BLaER1 treated with 17β-estradiol and CSF1 and Interleukin-3, amounts not matched to agents 10 nM and 100 nM (cell line): Measurements from ENCODE around the gene PPP4R3A.
"Not testable (repeated sequence)": the region's sequence is repeated elsewhere in the genome, so short reads cannot be mapped to it uniquely, and the experiment has no call there.

ENCODE experiments used
- H3K27ac ChIP-seq, 11 experiments: shearing (Covaris generic); formaldehyde crosslinking; 2 replicates each; pipeline ENCODE4 v1.8.1; 2022
- H3K27me3 ChIP-seq, 11 experiments: shearing (Covaris generic); formaldehyde crosslinking; 2 replicates each; pipeline ENCODE4 v1.8.1; 2022
- H3K36me3 ChIP-seq, 11 experiments: shearing (Covaris generic); formaldehyde crosslinking; 2 replicates each; pipeline ENCODE4 v1.8.1; 2022
- H3K4me1 ChIP-seq, 10 experiments: shearing (Covaris generic); formaldehyde crosslinking; 2 replicates each; pipeline ENCODE4 v1.8.1; 2022
- H3K4me2 ChIP-seq, 11 experiments: shearing (Covaris generic); formaldehyde crosslinking; 2 replicates each; pipeline ENCODE4 v1.8.1; 2022
- H3K4me3 ChIP-seq, 10 experiments: shearing (Covaris generic); formaldehyde crosslinking; 2 replicates each; pipeline ENCODE4 v1.8.1; 2022
- H3K9ac ChIP-seq, 11 experiments: shearing (Covaris generic); formaldehyde crosslinking; 2 replicates each; pipeline ENCODE4 v1.8.1; 2022
- H3K9me3 ChIP-seq, 11 experiments: shearing (Covaris generic); formaldehyde crosslinking; replicated peaks in 1 of 11; 2 replicates each; pipeline ENCODE4 v1.8.1; 2022
- H4K20me1 ChIP-seq, 11 experiments: shearing (Covaris generic); formaldehyde crosslinking; 2 replicates each; pipeline ENCODE4 v1.8.1; 2022
- Cebpa-rat ChIP-seq, 11 experiments: shearing (Covaris generic); IDR thresholded peaks; 2 replicates each; pipeline ENCODE4 v1.8.1; 2022

PPP4R3A gene

GRCh38 chr14:91409928-91410718 lies 100.0 kb downstream of the PPP4R3A start:
- Histone ChIP-seq H3K4me1 (peaks cover 46 to 100% (median 96%) of the 10 kb centered on the region in 10 experiments), H3K9ac (peak overlapping the region in 4 of 11 experiments; percentile 20 to 28 (median 22); a peak in 3 of 22 replicates), H3K4me3 (no peak overlapping the region), H3K4me2 (peak overlapping the region; percentile 46 to 92 (median 79)), H3K9me3 (no peaks in the 10 kb centered on the region), H3K36me3 (peaks cover 14 to 68% (median 43%) of the 10 kb centered on the region in 11 experiments), H3K27me3 (no peaks in the 10 kb centered on the region), H3K27ac (peak overlapping the region in 6 of 11 experiments; percentile 6 to 43 (median 19); a peak in 5 of 22 replicates), H4K20me1 (peaks cover 0 to 92% (median 78%) of the 10 kb centered on the region in 11 experiments; a peak in 19 of 22 replicates)
- TF ChIP-seq Cebpa-rat (IDR thresholded peaks at IDR 0.05): no peak

- peaks cover 0 to 91% (median 81%) of the 10 kb centered on the region in 11 experiments; a peak in 19 of 22 replicates for H4K20me1 ChIP-seq
- H3K9ac ChIP-seq: 0 out of 22 replicates have a peak overlapping the region, but pooled peaks of 1 of the 11 experiments have one; percentile 35
- H3K4me1 ChIP-seq: peaks cover 37 to 100% (median 96%) of the 10 kb centered on the region in 10 experiments
- not testable (repeated sequence) for H3K27me3 ChIP-seq, H3K9me3 ChIP-seq, H3K4me3 ChIP-seq
- H3K4me2 ChIP-seq: peak overlapping the region; percentile 20 to 92 (median 79); a peak in 20 of 22 replicates
- H3K27ac ChIP-seq: peak overlapping the region in 5 of 11 experiments; percentile 13 to 66 (median 43); a peak in 6 of 22 replicates
- H3K36me3 ChIP-seq: peaks cover 14 to 64% (median 44%) of the 10 kb centered on the region in 11 experiments
These were observed 100.9 kb downstream of the PPP4R3A start for GRCh38 chr14:91409240-91409639.
